Choroid plexus epithelial cell (primary cell): ENCODE results near the gene CCNL1.

Experiments
- DNase-seq: peaks from one replicate; pipeline ENCODE4 v3.0.0-alpha.2; 2010; ENCODE audit warnings: low read depth
- H3K4me3 ChIP-seq: 2 replicates; pipeline ENCODE4 v1.5.1; 2011; ENCODE audit warnings: low read depth, mild to moderate bottlenecking, control low read depth, low read length, moderate library complexity
- TF ChIP-seq, protein P1 (sequence below): conservative IDR thresholded peaks from 2 replicates; pipeline ENCODE4 v1.5.1; 2011; ENCODE audit warnings: low read depth, mild to moderate bottlenecking, control low read depth, inconsistent platforms, low read length, moderate library complexity

CCNL1 gene

DNA sequence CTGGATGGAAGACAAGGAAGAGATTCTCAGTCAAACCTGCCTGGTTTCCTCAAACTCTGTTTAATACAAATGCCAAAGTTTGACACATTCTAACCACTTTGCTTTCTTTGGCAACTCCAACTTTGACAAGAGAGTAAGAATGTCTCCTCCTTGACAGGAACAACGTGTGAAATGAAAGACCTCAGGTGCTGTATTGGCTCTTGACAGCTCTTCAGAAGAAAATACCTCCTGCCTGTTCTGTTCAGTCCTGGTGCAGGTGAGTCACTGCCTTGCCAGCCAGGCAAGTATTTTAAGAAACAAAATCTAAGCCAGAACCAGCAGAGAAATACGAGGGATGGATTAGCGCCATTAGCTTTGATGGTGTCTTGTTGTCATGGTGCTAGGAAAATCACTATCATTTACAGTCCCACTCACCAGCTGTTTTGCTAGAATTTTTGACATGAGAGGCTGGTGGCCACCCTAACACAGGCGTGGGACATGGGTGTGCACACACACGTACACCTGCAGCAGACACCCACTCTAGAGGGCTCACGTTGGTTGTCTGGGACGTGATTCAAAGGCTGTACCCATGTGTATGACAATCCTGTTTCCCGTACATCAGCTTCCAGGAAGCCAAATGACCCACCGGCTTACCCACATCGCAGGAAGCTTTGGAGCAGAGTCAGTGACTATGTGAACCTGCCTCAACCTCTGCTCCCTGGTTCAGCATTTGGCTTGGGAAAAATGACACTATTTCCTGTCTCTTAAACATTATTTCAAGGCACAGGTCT, 60.4 kb downstream of the CCNL1 start:
- TF ChIP-seq, protein P1, sequence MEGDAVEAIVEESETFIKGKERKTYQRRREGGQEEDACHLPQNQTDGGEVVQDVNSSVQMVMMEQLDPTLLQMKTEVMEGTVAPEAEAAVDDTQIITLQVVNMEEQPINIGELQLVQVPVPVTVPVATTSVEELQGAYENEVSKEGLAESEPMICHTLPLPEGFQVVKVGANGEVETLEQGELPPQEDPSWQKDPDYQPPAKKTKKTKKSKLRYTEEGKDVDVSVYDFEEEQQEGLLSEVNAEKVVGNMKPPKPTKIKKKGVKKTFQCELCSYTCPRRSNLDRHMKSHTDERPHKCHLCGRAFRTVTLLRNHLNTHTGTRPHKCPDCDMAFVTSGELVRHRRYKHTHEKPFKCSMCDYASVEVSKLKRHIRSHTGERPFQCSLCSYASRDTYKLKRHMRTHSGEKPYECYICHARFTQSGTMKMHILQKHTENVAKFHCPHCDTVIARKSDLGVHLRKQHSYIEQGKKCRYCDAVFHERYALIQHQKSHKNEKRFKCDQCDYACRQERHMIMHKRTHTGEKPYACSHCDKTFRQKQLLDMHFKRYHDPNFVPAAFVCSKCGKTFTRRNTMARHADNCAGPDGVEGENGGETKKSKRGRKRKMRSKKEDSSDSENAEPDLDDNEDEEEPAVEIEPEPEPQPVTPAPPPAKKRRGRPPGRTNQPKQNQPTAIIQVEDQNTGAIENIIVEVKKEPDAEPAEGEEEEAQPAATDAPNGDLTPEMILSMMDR = no peak
- no peak overlapping the region for H3K4me3 ChIP-seq
- no peak for DNase-seq

DNA sequence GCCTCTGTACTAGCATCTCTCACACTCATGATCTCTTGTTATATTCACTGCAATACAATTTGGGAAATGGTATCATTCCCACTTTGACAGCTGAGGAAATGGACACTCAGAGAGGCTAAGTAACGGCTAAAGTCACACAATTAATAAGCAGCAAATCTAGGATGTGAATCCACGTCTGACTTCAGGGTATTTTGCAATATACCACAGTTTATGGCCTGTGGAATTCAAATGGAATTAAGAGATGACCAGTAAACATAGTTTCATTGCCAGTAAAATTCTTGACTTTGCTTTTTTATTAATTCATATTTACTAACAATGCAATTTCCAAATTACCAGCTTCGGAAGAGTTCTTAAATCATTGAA, 61.1 kb downstream of the CCNL1 start:
- DNase-seq = peak; percentile 69
- H3K4me3 ChIP-seq = no peak overlapping the region
- TF ChIP-seq, protein P1 = no peak

DNA sequence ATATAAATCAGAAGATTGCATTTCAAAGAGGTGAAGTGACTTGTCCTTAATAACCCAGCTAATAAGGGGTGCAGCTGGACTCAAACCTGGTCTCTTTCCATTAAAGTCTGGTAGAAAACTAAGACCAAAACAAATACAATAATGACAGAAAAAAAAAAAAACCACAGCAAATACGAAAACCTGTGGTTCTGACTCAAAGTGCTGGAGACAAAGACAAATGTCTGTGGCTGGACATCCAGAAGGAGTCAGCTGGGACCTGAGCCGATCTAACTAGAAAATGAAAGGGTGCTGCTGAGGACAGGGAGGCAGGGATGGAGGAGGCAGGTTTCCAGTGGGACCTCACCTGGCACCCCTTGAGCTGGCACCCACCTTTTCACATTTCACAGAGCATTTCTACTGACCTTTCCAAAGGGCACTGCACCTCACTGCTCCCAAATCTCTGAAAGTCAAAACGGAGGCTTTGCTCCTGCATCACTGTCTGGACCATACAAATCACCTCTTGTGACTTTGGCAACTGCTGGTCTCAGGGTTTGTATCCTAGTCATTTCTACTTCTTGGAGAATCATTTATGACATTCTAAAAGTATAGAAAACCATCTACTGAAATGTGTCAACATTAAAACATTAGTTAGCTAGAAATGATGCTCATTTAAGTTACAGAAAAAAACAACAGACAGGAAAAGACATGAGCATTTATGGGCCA, 61.7 kb downstream of the CCNL1 start:
- no peak overlapping the region for H3K4me3 ChIP-seq
- TF ChIP-seq, protein P1 = no peak
- DNase-seq = no peak
